IPS-NIHi11 (cell line): Measurements from ENCODE around the gene ADORA1.

Experiments used
- DNase-seq: peaks from one replicate; pipeline ENCODE4 v3.0.0; 2012; ENCODE audit warnings: mixed read lengths, low spot score

ADORA1 gene

DNA sequence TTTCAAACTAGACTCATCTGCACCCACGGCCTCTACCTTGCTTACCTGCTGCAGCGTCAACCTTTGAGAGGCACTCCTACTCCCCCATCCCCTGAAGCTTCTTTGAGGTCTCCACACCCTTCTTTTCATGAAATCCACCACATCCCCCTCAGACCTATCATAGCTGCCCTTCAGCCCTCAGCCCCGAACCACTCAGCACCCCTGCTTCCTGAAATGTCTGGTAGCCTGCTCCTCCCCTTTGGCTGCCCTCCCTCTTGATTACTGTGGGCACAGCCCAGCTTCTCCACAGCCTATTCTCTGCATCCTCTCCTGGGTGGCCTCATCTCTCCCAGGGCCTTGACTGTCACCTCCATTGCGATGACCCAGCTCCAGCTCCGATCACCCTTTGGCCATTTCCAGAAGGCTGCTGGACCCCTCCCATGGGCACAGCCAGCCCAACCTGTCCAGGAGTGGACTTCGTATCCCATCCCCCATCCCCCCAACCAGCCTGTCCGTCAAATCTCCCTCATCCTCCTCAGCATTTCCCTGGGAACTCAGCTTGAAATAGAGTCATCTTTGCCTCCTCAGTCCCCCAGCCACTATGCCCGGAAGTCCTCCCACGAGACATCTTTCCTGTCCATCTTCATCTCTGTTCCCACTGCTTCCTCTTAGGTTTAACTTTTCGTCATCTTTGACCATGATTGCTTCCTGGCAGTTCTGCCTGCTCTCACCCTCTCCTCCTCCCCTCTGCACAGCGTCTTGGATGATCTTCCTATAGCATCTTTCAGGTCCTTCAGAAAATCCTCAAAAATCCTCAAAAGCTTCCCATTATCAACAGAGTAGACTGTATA is 6.1 kb upstream of the ADORA1 start:
- no peak for DNase-seq

DNA sequence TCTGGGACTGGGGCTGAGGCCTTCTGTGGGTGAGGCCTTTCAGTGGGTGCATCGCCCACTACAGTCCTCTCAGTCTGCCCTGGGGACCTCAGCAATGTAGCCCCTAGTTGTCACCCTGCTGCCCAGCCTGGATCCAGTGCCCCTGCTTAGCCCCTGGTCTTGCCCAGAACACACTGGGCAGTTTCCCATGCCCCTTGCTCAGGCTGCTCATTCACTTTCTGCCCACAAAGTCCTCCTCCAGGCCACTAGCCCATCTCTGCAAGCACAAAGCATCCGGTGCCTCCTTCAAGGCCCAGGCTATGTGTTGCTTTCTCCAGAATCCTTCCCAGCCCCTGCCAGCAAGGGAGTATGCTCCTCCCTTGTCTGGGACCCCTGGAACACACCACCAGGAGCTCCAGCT is 5.4 kb upstream of the ADORA1 start:
- no peak for DNase-seq

DNA sequence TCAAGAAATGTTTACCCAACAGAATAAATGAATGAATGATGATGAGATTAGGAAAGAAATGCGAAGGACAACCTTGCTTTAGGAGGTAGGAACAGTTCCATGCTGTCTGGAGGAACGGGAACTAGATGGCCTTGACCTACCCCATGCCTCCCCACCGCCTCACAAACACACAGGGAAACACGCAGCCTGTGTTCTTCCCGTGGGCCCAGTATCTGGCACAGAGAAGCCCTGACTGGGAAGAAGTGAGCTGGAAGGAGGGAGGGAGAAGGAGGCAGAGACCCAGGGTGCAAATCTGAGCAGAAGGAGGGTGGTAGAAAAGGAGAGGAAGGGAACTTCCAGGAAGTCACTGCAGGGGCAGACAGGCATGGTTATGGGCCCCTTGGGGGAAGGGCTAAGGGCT is 3.5 kb upstream of the ADORA1 start:
- DNase-seq = no peak

DNA sequence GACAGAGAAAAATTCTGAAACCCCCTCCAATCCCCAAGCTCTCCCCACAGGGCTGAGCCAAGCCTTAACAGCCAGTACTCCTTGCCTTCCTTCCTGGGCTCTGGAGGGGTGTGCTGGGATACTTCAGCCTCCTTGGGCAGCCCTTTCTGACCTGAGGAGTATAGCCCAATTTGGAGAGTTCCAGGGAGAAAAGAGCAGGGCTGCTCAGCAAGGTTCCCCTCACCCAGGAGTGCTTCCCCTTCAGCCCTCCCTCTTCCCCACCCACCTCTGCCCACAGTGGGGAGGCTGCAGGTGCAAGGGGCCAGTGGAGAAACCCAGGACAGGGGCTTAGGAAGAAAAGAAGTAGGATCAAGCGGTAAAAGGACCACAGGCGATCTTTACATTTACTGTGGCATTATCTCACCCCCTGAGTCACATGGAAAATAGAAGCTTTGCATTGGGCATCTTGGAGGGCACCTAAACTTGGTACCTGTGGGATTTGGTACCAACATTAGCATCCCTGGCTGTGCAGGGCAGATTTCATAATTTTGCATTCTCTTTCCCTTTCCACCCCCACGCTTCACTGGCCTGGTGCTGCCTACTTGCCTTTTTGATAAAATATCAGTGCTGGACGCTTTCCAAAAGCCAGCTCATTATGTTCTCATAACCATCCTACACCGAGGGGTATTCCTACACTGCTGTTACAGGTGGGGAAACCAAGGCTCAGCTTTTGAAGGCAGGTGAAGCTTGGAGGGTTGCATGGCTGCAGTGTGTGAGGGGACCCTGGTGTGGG is 2.8 kb upstream of the ADORA1 start:
- no peak for DNase-seq

DNA sequence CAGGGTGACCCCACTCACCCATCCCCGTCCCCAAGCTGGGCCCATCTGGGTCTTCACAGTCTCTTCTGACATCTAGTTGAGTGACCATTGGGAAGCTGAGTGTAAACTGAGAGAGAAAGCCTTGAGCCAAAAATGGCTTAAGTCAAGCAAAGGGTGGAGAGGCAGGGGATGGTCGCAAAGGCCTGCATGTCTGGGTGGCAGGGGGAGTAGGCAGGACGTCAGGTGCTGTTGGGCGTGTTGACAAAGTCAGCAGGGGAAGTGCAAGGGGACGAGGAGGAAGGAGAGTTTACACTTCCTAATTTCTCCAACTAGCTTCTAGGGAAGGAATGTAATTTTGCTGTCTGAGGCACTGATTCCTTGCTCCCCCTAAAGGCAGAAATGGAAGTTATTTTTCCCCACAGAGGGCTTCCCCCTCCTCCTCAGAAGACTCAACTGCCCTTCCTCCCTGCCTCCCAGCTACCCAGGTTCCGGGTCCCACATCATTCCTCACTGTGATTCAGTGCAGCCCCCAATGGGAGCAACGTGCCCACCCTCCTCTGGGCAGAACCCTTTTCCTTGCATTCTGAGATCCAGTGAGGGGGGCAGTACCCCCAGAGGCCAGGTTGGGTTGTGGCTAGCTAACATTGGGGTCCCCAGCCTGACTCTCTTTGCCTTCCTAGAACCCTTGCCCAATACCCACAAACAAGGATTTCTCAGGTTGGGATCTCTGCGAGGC is 1.2 kb upstream of the ADORA1 start:
- DNase-seq = peak; percentile 76

DNA sequence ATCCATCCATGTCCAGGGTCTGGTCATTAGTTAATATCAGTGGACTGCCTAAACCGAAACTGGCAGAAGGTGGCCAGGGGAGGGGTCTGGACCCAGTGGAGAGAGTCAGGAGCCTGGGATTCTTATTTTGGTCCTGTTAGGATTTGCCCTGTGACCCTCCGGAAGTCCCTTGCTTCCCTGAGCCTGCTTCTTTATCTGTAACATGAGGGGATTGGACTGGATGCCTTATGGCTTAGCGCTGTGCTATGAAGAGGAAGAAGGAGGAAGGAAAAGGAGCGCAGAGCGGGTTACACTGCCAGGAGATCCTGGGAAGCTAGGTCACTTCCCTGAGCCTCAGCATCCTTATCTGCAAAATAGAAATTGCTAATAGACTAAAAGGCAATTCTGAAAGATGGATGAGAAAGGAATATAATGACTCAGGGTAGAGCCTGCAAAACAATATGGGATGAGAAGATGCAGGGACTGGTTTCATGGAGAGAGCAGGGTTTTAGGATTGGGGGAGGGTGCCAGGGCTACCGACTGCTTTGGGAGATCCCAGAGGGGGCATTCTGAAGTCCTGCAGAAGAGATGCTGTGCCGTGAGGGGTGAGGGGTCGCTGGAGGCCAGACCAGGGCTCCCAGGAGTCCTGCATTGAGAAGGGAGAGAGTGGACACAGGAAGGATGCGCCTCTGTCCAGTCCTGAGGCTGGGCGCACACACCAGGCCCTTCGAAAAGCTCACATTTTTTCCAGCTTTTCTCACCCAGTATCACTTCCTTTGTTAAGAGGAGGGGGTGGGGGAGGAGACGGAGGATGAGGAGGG is 460 bp upstream of the ADORA1 start:
- DNase-seq = no peak

DNA sequence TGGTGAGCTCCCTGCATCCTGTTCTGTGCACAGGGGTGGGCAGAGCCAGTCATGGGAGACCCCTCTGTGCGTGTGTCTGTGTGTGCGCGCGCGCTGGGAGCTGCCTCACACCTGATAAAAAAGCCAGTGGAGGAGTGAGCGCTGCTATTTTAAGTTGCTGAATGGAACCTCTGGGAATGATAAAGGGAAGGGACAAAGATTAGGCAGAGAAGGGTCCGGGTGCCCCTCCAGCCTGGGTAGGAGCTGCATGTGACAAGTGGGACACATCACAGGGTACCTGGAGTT is 847 bp downstream of the ADORA1 start:
- DNase-seq = no peak

DNA sequence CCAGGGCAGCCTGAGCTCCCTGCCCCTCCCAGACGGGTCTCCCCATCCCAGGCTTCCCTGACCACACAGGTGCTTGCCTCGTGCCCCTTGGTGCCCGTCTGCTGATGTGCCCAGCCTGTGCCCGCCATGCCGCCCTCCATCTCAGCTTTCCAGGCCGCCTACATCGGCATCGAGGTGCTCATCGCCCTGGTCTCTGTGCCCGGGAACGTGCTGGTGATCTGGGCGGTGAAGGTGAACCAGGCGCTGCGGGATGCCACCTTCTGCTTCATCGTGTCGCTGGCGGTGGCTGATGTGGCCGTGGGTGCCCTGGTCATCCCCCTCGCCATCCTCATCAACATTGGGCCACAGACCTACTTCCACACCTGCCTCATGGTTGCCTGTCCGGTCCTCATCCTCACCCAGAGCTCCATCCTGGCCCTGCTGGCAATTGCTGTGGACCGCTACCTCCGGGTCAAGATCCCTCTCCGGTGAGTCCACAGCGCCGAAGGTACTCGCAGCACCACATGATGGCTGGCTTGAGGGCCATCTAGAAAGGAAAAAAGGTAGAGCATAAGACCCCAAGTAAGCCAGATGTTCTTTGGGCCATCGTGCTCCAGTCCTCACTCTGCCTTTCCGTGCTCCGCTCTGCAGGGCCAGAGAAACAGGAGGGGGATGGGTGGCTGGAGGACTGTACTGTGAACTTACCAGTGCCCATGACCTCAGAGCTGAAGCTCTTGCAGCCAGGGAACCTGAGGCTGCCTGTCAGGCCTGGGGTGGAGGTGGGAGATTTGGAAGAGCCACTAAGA is 1.4 kb downstream of the ADORA1 start:
- DNase-seq = no peak

DNA sequence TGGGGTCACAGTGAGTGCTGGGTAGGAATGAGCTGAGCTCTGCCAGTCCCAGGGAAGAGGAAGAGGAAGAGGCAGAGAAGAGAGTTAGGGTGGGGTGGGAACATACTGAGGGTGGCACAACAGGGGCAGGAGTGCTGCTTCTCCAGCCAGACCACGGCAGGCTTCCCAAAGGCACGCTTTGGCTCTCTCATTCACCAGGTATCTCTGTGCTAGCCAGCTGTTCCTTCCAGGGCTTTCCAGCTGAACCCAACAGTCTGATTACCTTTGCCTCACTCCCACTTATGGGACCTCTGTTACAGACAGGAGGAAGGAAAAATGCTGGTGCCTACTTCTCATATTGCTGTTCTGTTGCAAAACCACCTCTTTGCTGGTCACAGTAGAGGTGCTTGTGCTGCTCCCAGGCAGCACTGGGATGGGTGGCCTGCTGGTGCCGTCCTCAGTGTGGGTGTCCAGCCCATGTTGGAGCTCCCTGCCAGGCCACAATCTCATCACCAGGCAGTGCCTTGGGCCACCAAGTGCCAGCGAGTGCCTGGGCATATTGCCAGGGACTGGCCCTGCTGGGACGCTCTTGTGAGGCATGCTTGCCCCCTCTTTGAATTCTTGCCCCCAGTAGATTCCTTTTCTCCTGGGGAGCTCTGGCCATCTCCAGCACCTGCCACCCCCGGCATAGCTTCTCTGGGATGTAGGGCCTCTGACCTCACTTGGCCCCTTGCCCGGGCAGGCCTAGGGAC is 2.1 kb downstream of the ADORA1 start:
- DNase-seq = no peak

DNA sequence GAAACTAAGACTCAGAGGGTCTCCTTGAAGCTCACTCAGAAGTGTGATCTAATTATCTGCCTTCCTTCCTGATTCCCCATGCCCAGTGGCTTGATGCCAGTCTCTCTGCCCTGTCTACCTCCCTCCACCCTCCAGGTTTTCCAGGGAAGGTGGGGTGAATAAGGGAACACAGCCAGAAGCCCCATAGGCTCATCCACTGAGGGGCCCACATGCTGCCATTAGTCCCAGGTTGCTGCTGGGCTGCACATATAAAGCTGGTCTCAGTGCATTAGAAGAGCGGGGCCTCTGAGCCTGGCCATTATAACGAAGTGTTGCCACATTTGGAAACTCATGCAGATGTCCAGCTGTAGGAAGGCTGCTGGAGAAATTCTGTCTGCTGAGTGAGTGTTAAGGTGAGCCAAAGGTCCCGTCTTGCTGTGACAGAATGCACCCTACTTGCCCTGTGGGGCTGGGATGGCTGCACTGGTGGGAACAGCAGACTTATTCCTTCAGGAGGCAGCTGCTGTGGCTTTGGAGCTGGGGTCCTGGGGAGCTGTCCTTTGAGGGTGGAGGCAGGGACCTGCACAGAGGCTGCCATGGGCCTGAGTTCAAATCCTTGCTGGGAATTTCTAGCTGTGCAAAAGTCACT is 2.9 kb downstream of the ADORA1 start:
- no peak for DNase-seq

DNA sequence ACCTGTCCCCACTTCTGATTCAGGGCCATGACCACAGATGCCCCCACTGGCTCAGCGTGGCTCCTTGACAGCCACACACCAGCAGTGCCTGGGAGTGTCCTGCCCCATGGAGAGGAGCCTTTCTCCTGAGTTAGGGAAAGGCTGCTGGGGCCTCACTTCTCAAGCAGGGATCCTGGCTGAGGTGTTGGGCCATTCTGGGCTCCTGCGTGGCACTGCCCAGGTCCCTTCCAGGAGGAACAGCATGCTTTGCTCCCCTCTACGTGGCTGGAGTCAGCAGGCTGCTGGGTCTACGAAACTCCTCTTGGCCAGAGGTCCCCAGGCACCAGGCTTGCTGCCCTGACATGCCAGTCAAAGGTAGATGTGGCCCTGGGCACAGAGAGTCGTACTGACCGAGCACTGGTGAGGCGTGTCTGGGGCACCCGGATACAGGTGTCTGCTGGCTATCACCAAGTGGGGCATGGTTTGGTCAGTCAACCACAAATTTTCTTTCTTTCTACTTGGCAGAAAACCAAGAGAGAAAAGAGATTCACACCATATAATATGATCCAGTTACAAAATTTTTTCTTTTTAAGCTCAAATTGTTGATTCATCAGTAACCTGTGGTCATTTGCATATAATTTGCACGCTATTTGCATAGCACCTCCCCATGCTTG is 4.1 kb downstream of the ADORA1 start:
- DNase-seq = no peak

DNA sequence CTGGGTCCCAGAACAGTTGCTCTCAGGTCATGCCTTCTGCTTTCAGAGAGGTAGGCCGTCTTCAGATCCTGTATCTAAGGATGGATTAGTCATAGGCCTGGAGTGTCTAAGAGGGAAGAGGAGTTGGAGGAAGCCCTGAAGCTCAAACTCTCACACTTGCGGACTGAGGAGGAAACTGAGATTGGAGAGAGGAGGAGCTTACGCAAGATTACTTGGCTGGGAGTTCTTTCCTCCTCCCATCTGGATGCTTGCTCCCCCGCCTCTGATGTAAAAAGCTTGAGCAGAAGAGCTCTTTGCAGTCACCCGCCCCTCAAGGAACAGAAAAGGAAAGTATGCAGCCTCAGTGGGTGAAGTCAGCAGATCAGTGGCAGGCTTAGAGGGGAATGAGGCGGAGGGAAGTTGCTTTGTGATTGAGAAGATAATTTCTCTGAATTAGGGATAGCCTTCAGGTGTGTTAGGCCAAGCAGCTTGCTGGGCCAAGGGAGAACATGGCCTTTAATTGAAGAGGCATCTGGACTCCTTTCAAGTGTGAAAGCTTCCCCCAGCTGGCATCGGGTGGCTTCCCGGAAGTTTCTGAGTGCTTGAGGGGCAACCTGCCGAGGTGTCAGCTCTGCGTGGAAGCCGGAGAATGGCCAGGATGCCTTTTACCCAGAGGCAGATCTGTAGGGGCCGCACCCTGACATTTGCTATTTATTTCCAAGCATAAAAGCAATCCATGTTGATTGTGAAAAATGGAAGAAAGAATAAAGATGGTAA is 6.6 kb downstream of the ADORA1 start:
- DNase-seq = no peak

DNA sequence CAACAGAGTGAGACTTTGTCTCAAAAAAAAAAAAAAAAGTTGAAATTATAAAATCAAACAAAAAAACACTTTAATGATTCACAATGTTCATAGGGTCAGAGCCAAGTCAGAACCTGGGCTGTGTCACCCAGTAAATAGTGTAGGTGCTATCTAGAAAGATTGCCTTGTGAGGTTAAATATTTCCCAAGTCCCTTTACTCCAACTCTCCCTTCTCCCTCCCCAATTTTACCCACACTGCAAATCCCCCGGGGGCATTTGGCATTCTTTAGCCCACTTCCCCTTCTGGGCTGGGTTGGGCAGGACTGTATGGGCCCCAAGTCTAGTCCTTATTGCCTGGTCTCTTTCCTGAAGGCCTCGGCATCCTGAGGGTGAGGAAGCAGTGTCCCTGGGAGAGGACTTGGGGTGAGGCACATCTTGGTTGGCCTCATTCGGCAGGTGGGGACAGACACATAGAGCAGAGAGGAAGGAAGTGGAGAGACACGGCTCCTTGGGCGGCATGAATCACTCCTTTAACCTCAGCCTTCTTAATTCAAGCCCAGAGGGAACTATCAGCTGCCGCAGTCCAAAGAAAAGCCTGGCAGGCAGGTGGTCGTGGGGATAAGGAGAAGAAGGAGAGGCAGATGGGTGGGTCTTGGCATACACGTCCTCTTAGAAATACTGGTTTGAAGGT is 8.2 kb downstream of the ADORA1 start:
- no peak for DNase-seq

DNA sequence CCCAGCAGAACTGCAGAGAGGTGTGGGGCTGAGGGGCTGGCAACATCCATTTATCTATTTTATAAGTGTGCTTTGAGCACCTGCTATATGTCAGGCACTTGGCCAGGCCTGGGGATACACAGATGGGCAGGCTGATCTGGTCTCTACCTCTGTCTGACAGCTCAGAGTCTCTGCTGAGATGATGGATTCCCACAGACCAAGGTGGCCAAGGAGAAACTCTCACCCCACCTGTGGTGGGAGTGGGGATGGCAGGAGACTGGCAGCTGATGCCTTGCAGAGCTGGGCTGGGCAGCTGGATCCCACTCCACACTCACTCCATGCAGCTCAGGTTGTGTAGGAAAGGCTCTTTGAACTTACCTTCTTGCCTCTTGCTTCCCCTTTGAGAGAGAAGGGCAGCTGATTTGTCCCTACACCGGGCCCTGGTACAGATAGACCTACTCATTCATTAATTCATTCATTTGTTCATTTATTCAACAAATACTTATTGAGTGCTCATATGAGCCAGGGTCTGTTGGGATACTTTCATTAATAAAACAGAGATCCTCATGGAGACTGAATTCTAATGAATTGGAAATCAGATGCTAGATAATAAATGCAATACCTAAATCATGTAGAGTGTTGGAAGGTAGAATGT is 9.0 kb downstream of the ADORA1 start:
- DNase-seq = no peak

DNA sequence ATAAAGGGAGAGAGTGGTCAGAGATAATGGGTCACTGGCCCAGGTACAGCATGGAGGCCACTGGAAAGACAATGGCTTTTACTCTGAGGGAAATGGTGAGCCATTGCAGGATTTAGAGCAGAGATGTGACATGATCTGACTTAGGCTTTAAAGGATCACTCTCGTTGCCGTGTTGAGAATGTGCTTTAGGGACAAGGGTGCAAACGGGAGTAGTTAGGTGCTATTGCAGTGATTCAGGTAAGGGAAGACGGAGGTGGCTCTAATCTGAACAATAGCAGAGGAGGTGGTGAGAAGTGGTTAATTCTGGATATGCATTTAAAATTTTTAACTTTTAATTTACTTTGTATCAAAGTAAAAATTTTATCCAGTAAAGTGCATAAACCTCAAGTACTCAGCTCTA is 9.8 kb downstream of the ADORA1 start:
- no peak for DNase-seq

DNA sequence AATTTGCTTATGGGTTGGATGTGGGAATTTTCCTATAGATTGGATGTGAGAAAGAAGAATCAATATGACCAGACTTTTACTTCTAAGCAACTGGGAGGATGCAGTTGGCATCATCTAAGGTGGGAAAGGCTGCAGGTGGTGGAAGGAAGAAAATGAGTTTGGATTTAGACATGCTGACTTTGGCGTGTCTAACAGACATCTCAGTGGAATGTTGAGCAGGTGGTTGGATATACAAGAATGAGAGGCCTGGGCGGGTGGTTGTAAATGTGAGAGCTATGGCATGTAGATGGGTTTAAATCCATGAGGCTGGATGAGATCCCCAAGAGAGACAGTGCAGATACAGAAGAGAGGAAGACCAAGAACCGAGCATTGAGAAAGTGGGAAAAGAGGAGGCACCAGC is 10.5 kb downstream of the ADORA1 start:
- DNase-seq = no peak

DNA sequence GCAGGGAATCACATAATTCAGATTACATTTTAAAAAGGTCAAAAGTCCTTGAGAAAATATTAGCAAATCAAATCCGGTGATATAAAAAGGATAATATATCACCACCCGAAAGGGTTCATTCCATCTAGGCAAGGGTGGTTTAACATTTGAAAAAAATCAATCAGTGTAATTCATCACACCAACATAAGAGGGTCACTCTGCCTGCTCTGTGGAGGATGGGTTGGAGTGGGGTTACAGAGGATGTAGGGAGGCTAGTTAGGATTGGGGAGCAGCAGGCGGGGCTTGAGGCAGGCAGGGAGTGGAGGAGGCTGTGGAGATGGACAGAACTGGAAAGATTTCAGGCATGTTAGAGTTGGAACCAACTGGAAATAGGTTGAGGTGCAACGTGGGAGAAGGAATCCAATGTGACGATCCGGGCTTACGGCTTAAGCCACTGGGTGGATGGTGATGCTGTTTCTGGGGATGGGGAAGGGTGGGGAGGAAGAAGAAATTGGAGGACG is 12.5 kb downstream of the ADORA1 start:
- no peak for DNase-seq
